ENCODE data around the gene TECTA. TPM values are rescaled to one million over a fixed set of nuclear protein-coding genes. Genes with fewer than 3 reads are reported as not detected.

TECTA gene
- total RNA-seq, 2 experiments from 2014 or later: 0.07 to 0.12 TPM

GRCh38 chr11:121099885-121100284, 1.2 kb upstream of the TECTA start:
- no peak overlapping the region for H3K27ac Mint-ChIP-seq
- CTCF ChIA-PET: no interaction called here
- H3K4me1 Mint-ChIP-seq (ENCODE audit: low read depth): no peaks in the 10 kb centered on the region
- H3K36me3 Mint-ChIP-seq (ENCODE audit: low read depth): no peaks in the 10 kb centered on the region
- H3K4me3 Mint-ChIP-seq: no peak overlapping the region
- H3K27me3 Mint-ChIP-seq (ENCODE audit: low read depth): no peaks in the 10 kb centered on the region
- H3K9me3 Mint-ChIP-seq: no peaks in the 10 kb centered on the region
- intact Hi-C loops (cut with micrococcal nuclease): no loop called here
- DNase-seq: no peak

DNA sequence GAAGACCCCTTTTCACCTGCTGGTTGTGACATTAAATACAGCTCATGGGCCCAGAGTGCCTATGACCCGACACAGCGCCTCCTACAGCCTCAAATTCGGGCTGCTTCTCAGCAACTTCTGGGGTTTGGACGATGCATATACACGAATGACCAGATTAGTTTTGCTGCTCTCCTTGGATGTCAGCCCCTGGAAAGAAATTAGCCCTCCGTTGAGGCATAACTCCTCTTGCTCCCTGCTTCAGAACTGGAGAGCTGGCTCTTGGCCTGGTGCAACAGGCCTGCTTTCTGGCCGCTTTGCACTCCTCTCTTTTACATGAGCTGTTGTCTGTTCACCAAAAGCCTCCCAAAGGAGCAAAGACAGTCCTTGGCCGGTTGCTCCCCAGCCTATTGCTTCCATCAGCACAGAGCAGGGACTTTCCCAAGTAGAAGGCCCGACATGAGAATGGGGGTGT, 3.3 kb downstream of the TECTA start:
- CTCF ChIA-PET: interaction anchor here (0.5 kb wide), 1 partner anchor 627 kb away, joined by 3 read pairs; no protein-coding TSS in a partner anchor
- no peaks in the 10 kb centered on the region for H3K9me3 Mint-ChIP-seq
- no peak overlapping the region for H3K27ac Mint-ChIP-seq
- no peaks in the 10 kb centered on the region for H3K4me1 Mint-ChIP-seq (ENCODE audit: low read depth)
- no peaks in the 10 kb centered on the region for H3K36me3 Mint-ChIP-seq (ENCODE audit: low read depth)
- no peak for DNase-seq
- no peaks in the 10 kb centered on the region for H3K27me3 Mint-ChIP-seq (ENCODE audit: low read depth)
- H3K4me3 Mint-ChIP-seq: no peak overlapping the region
- intact Hi-C loops (cut with micrococcal nuclease): no loop called here

- no peaks in the 10 kb centered on the region for H3K9me3 Mint-ChIP-seq
- no peak for DNase-seq
- intact Hi-C loops (cut with micrococcal nuclease): no loop called here
- no peaks in the 10 kb centered on the region for H3K36me3 Mint-ChIP-seq (ENCODE audit: low read depth)
- no peak overlapping the region for H3K27ac Mint-ChIP-seq
- no peaks in the 10 kb centered on the region for H3K27me3 Mint-ChIP-seq (ENCODE audit: low read depth)
- H3K4me3 Mint-ChIP-seq: no peak overlapping the region
- CTCF ChIA-PET: interaction anchor here (1.2 kb wide), 1 partner anchor 12 kb away, joined by 3 read pairs; no protein-coding TSS in a partner anchor
- H3K4me1 Mint-ChIP-seq (ENCODE audit: low read depth): no peaks in the 10 kb centered on the region
Measured at GRCh38 chr11:121105063-121105480, 4.0 kb downstream of the TECTA start.

DNA sequence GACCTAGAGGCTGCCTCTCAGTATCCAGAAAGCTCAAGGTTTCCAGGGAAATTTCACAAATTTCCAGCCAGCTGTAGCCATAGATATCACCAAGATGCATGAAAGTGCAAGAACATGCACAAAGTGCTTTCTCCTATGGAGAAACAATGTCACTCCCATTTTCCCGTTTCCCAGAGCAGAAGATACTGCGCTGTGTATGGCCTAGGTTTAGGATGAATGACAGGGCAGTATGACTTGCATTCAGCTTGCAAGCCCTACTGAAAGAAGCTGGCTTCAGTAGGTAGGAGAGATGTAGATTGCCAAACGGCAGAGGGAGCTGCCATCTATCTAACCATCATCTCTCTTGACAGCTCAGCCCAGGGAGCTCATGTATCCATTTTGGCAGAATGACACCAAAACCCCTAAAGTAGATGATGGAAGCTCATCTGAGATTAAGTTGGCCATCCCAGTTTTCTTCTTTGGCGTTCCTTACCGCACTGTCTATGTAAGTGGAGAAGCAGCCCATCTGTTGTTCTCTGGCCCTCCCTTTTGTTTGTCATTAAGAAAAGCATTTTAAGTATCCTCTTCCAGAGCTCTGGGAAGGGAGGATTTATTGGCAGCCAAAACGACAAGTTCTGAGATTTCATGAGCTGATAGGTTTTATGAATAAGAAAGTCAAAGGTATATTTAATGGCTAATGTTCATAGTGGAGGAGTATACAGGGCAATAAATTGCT, 4.6 kb downstream of the TECTA start:
- H3K27ac Mint-ChIP-seq: no peak overlapping the region
- intact Hi-C loops (cut with micrococcal nuclease): no loop called here
- no peak for DNase-seq
- no peaks in the 10 kb centered on the region for H3K4me1 Mint-ChIP-seq (ENCODE audit: low read depth)
- CTCF ChIA-PET: interaction anchor here (0.6 to 1.2 kb wide), 3 partner anchors 12 to 42 kb away, joined by 3 read pairs; no protein-coding TSS in a partner anchor
- no peaks in the 10 kb centered on the region for H3K36me3 Mint-ChIP-seq (ENCODE audit: low read depth)
- H3K9me3 Mint-ChIP-seq: no peaks in the 10 kb centered on the region
- no peaks in the 10 kb centered on the region for H3K27me3 Mint-ChIP-seq (ENCODE audit: low read depth)
- no peak overlapping the region for H3K4me3 Mint-ChIP-seq

DNA sequence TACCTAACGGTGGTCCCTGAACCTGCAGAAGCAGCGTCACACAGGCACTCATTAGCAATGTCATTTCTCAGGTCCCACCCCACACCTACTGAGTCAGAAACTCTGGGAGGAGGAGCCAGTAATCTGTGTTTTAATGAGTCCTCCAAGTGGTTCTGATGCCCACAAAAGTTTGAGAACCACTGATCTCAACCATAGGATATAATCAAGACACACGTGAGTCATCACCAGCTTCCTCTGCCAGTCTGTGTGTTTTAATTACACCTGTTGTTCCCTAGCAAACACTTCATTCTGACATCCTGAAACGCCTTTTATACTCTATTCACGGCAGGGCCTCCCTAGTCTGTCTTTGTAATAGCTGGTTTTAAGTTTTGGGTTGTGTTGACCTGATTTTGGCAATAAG, 5.8 kb downstream of the TECTA start:
- Mint-ChIP-seq H3K36me3 (ENCODE audit: low read depth) (no peaks in the 10 kb centered on the region), H3K4me3 (no peak overlapping the region), H3K9me3 (no peaks in the 10 kb centered on the region), H3K4me1 (ENCODE audit: low read depth) (no peaks in the 10 kb centered on the region), H3K27me3 (ENCODE audit: low read depth) (peaks cover 3% of the 10 kb centered on the region), H3K27ac (no peak overlapping the region)
- no peak for DNase-seq
- intact Hi-C loops (cut with micrococcal nuclease): no loop called here
- CTCF ChIA-PET: no interaction called here

GRCh38 chr11:121108413-121108812, 7.4 kb downstream of the TECTA start:
- no peak overlapping the region for H3K27ac Mint-ChIP-seq
- no peaks in the 10 kb centered on the region for H3K4me1 Mint-ChIP-seq (ENCODE audit: low read depth)
- H3K4me3 Mint-ChIP-seq: no peak overlapping the region
- intact Hi-C loops (cut with micrococcal nuclease): no loop called here
- H3K9me3 Mint-ChIP-seq: no peaks in the 10 kb centered on the region
- H3K36me3 Mint-ChIP-seq (ENCODE audit: low read depth): no peaks in the 10 kb centered on the region
- H3K27me3 Mint-ChIP-seq (ENCODE audit: low read depth): peaks cover 6% of the 10 kb centered on the region
- CTCF ChIA-PET: interaction anchor here (0.6 to 1.0 kb wide), 2 partner anchors 87 to 759 kb away, joined by 3 read pairs; no protein-coding TSS in a partner anchor
- DNase-seq: no peak

DNA sequence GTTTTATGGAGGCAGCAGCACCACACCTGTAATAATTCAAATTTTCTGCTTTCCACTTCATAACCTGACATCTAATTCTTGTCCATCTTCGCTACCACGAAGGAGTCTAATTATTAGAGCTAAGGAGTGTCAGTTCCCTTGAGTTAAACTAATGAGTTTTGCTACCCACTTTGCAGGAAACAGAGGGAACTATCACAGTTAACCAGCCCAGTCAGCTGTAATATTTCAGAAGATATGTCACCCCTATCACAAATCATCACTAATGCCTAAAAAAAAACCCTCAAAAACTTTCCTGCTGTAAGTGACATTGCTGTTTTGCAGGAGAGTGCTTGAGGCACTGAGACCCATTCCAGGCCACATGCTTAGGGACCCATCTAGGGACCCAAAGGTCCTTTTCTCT, 8.4 kb downstream of the TECTA start:
- H3K27ac Mint-ChIP-seq: no peak overlapping the region
- intact Hi-C loops (cut with micrococcal nuclease): no loop called here
- peaks cover 12% of the 10 kb centered on the region for H3K27me3 Mint-ChIP-seq (ENCODE audit: low read depth)
- H3K9me3 Mint-ChIP-seq: no peaks in the 10 kb centered on the region
- no peak overlapping the region for H3K4me3 Mint-ChIP-seq
- no peaks in the 10 kb centered on the region for H3K36me3 Mint-ChIP-seq (ENCODE audit: low read depth)
- CTCF ChIA-PET: interaction anchor here (1.0 kb wide), 1 partner anchor 85 kb away, joined by 4 read pairs; no protein-coding TSS in a partner anchor
- no peaks in the 10 kb centered on the region for H3K4me1 Mint-ChIP-seq (ENCODE audit: low read depth)
- DNase-seq: no peak

- H3K36me3 Mint-ChIP-seq (ENCODE audit: low read depth): no peaks in the 10 kb centered on the region
- no peak overlapping the region for H3K27ac Mint-ChIP-seq
- H3K4me1 Mint-ChIP-seq (ENCODE audit: low read depth): no peaks in the 10 kb centered on the region
- H3K27me3 Mint-ChIP-seq (ENCODE audit: low read depth): peaks cover 12% of the 10 kb centered on the region
- no peaks in the 10 kb centered on the region for H3K9me3 Mint-ChIP-seq
- DNase-seq: no peak
- H3K4me3 Mint-ChIP-seq: no peak overlapping the region
- intact Hi-C loops (cut with micrococcal nuclease): loop anchor here (5.0 kb wide), 1 partner anchor 82 kb away; no protein-coding TSS in a partner anchor
- CTCF ChIA-PET: interaction anchor here (1.0 to 1.8 kb wide), 3 partner anchors 12 to 94 kb away, joined by 4 to 5 read pairs (median 5); no protein-coding TSS in a partner anchor
Measured at GRCh38 chr11:121109916-121110586, 9.0 kb downstream of the TECTA start.

- Mint-ChIP-seq H3K27ac (no peak overlapping the region), H3K4me1 (ENCODE audit: low read depth) (no peaks in the 10 kb centered on the region), H3K9me3 (no peaks in the 10 kb centered on the region), H3K36me3 (ENCODE audit: low read depth) (no peaks in the 10 kb centered on the region), H3K27me3 (ENCODE audit: low read depth) (peaks cover 12% of the 10 kb centered on the region), H3K4me3 (no peak overlapping the region)
- intact Hi-C loops (cut with micrococcal nuclease): loop anchor here (5.0 kb wide), 1 partner anchor 81 kb away; no protein-coding TSS in a partner anchor
- CTCF ChIA-PET: interaction anchor here (0.7 to 1.8 kb wide), 5 partner anchors 9 to 426 kb away, joined by 3 to 5 read pairs (median 3); no protein-coding TSS in a partner anchor
- no peak for DNase-seq
Measured at GRCh38 chr11:121110871-121111724, 10.1 kb downstream of the TECTA start.

DNA sequence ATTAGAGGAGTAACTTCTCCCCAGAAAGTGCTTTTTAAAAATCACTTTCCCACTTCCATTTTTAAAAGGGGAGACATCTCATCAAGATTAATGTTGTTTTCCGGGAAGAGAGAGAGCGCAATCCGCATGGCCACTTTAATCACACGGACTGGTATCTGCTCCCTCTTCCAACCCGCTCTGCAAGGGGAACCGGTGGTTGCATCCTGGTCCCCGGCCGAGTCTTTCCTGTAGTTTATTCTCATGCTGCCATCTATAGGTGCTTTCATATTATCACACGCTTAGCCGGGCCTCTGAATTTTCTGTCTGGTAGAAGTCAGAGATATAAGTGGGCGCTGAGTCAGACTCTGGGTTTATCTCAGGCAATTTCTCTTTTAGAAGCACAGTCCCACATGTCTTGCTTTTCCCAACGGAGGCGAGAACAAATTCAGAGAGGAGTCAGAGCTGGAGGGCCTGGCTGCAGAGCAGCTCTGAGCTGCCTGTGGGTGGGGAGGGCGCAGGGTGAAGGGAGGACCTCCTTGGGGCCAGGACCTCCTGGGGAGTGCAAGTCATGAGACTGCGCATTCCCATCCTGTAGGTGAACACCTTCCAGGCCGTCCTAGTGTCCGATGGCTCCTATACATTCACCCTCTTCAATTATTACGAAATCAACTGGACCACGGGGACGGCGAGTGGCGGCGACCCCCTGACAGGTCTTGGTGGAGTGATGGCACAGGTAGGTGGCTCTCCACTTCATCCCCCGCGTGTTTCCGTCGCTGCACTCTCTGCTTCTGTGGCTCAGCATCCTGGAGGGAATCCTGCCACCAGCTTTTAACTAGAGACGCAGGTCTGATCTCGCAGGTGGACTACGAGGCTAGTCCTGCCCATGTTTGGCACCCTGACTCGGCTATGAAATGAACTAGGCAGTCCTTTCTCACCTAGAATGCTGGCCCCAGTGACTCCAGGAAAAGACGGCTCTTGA, 11.7 kb downstream of the TECTA start:
- CTCF ChIA-PET: interaction anchor here (0.6 kb wide), 1 partner anchor 482 kb away, joined by 3 read pairs; no protein-coding TSS in a partner anchor
- Mint-ChIP-seq H3K36me3 (ENCODE audit: low read depth) (no peaks in the 10 kb centered on the region), H3K27ac (no peak overlapping the region), H3K4me1 (ENCODE audit: low read depth) (no peaks in the 10 kb centered on the region), H3K9me3 (no peaks in the 10 kb centered on the region), H3K4me3 (no peak overlapping the region), H3K27me3 (ENCODE audit: low read depth) (peaks cover 12% of the 10 kb centered on the region)
- intact Hi-C loops (cut with micrococcal nuclease): loop anchor here (1.0 to 5.0 kb wide), 4 partner anchors 80 to 602 kb away; partner anchors contain the start of gene GRIK4
- DNase-seq: peak; percentile 64

GRCh38 chr11:121113611-121114010, 12.6 kb downstream of the TECTA start:
- H3K27me3 Mint-ChIP-seq (ENCODE audit: low read depth): peaks cover 12% of the 10 kb centered on the region
- no peaks in the 10 kb centered on the region for H3K4me1 Mint-ChIP-seq (ENCODE audit: low read depth)
- intact Hi-C loops (cut with micrococcal nuclease): loop anchor here (2.0 to 5.0 kb wide), 2 partner anchors 79 to 603 kb away; partner anchors contain the start of gene GRIK4
- H3K4me3 Mint-ChIP-seq: no peak overlapping the region
- CTCF ChIA-PET: no interaction called here
- no peak overlapping the region for H3K27ac Mint-ChIP-seq
- no peaks in the 10 kb centered on the region for H3K36me3 Mint-ChIP-seq (ENCODE audit: low read depth)
- no peaks in the 10 kb centered on the region for H3K9me3 Mint-ChIP-seq
- no peak for DNase-seq
